Dendritic cell treated with granulocyte-macrophage colony-stimulating factor and Interleukin-4, amounts not matched to agents 40 ng/mL and 50 ng/mL, for 4 days (primary cell): Measurements from ENCODE around the gene TC2N.

Experiments used
- H3K27ac Mint-ChIP-seq: one replicate; pipeline ENCODE4 v1.8.0; 2022; ENCODE audit warnings: mild to moderate bottlenecking, mixed read lengths
- H3K27me3 Mint-ChIP-seq: one replicate; pipeline ENCODE4 v1.8.0; 2022; ENCODE audit warnings: mild to moderate bottlenecking, mixed read lengths
- H3K36me3 Mint-ChIP-seq: one replicate; pipeline ENCODE4 v1.8.0; 2022; ENCODE audit warnings: low read depth, mixed read lengths
- H3K4me1 Mint-ChIP-seq: one replicate; pipeline ENCODE4 v1.8.0; 2022; ENCODE audit warnings: low read depth, mixed read lengths
- H3K4me3 Mint-ChIP-seq: one replicate; pipeline ENCODE4 v1.8.0; 2022; ENCODE audit warnings: mild to moderate bottlenecking, moderate library complexity, mixed read lengths
- H3K9me3 Mint-ChIP-seq: one replicate; pipeline ENCODE4 v1.8.0; 2022; ENCODE audit warnings: mixed read lengths
- intact Hi-C: fragments of 100-400 bp; cut with micrococcal nuclease; formaldehyde crosslinking; loops from one replicate; pipeline ENCODE4 v1.15.0; 2022

Gene TC2N

DNA sequence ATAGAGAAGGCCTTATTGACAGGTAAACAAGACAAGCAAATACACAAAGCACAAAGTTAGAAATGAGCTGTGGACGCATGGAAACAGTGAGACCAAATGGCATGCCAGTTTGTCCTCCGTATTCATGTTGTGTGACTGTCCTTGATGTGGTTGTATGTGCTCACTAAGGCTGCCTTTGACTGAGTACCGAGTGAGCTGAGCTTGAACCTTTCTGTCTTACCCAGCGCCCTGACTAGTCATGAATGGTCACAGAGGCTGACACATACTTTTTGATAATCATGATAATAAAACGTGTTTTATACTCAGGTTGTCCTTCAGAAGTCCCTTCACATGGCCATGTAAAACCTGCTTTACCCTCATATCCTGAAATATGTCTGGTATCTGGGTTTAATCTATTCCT, 134.9 kb downstream of the TC2N start:
- no peaks in the 10 kb centered on the region for H3K36me3 Mint-ChIP-seq
- H3K4me3 Mint-ChIP-seq, result no peak overlapping the region
- intact Hi-C loops, result no loop called here
- H3K4me1 Mint-ChIP-seq, result no peaks in the 10 kb centered on the region
- H3K27me3 Mint-ChIP-seq, result peaks cover 3% of the 10 kb centered on the region
- no peaks in the 10 kb centered on the region for H3K9me3 Mint-ChIP-seq
- H3K27ac Mint-ChIP-seq, result no peak overlapping the region

DNA sequence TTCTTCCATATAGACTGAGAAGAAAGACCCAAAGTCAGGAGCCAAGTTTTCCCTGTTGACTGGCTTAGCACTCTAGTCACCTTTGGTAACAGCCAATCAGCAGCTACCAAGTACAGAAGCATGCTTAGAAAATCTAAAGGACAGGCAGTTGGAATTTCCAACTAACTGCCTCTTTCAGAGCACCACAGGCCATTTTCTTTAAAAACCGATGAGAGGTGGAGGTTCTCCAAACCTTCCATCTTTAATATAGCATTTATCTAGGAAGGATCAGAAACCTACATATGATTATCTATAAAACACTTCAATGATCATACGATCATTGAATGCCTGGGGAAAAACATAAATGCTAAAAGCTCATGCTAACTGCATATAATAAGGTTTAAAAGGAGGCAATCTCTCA, 135.3 kb downstream of the TC2N start, which contains the start of gene CATSPERB:
CATSPERB (minus strand) TSS at position 101 of the 400 bp plus-strand sequence. CDS start 2,607 bp downstream, outside the sequence.
- H3K9me3 Mint-ChIP-seq, result no peaks in the 10 kb centered on the region
- H3K27ac Mint-ChIP-seq, result no peak within 1 kb of the TSS
- H3K4me1 Mint-ChIP-seq, result no peaks in the 10 kb centered on the region
- H3K4me3 Mint-ChIP-seq, result no peak within 1 kb of the TSS
- no peaks in the 10 kb centered on the region for H3K36me3 Mint-ChIP-seq
- peaks cover 3% of the 10 kb centered on the region for H3K27me3 Mint-ChIP-seq
- intact Hi-C loops, result no loop called here

DNA sequence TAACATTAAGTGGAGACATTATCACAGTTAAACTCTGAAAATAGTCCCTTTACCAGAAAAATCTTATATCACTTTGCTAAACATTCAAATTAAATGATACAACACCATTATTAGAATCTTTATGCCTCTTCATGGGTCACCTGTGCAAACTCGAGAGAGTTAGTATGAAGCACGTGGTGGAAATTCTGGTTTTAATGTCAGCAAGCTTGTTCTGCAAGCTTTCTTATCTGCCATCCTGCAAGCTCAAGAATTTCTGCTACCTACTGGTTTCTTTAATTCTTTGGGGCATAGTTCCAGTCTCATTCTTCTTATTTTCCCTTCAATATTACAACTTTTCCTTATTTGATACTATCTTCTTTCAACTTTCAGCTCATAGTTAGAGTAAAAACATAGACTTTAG, 136.3 kb downstream of the TC2N start:
- Mint-ChIP-seq H3K27me3 (peaks cover 1% of the 10 kb centered on the region), H3K4me3 (no peak overlapping the region), H3K27ac (no peak overlapping the region), H3K36me3 (no peaks in the 10 kb centered on the region), H3K4me1 (no peaks in the 10 kb centered on the region), H3K9me3 (no peaks in the 10 kb centered on the region)
- intact Hi-C loops, result no loop called here

DNA sequence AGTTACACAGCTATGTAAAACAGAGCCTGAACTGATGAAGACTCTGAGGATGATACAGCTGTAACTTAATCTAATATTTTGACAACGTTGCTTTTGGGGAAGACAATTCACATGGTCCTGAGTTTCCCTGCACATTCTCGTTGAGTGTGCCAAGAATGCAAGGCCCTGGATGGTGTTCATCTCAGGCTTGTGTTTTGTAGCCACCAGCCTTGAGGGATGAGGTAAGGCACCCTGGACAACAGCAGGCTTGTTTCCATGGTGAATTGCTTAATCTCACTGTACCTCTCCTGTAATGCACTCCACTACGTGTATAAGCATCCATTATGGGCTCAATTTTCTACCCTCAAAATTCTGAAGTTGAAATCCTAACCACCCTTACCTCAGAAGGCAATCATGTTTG, 137.6 kb downstream of the TC2N start:
- no peak overlapping the region for H3K4me3 Mint-ChIP-seq
- H3K27me3 Mint-ChIP-seq, result peaks cover 1% of the 10 kb centered on the region
- H3K27ac Mint-ChIP-seq, result no peak overlapping the region
- H3K36me3 Mint-ChIP-seq, result no peaks in the 10 kb centered on the region
- H3K4me1 Mint-ChIP-seq, result no peaks in the 10 kb centered on the region
- intact Hi-C loops, result no loop called here
- H3K9me3 Mint-ChIP-seq, result no peaks in the 10 kb centered on the region
